ENCODE results near the gene NCOA3.

The NCOA3 gene

GRCh38 chr20:47678536-47678935 lies 176.8 kb downstream of the NCOA3 start:
- DNase-seq (ENCODE audit: low read depth in 1 of 2, low spot score in 1 of 2) = no peak
- in situ Hi-C loops (cut with HindIII; ENCODE audit: low pct_unique_long_range_greater_than_20kb, low sequenced_read_pairs) = no loop called here
- no peak for TF ChIP-seq JUND (IDR thresholded peaks at IDR 0.05; ENCODE audit: low read depth)

- DNase-seq (ENCODE audit: low read depth in 1 of 2, low spot score in 1 of 2) = no peak
- in situ Hi-C loops (cut with HindIII; ENCODE audit: low pct_unique_long_range_greater_than_20kb, low sequenced_read_pairs) = no loop called here
- TF ChIP-seq JUND (IDR thresholded peaks at IDR 0.05; ENCODE audit: low read depth) = no peak
Observed at GRCh38 chr20:47679462-47679861, 177.8 kb downstream of the NCOA3 start.

- no peak for TF ChIP-seq JUND (IDR thresholded peaks at IDR 0.05; ENCODE audit: low read depth)
- in situ Hi-C loops (cut with HindIII; ENCODE audit: low pct_unique_long_range_greater_than_20kb, low sequenced_read_pairs) = no loop called here
Observed at GRCh38 chr20:47680804-47681529, 179.3 kb downstream of the NCOA3 start.

GRCh38 chr20:47682028-47682783 lies 180.5 kb downstream of the NCOA3 start:
- no peak for TF ChIP-seq JUND (IDR thresholded peaks at IDR 0.05; ENCODE audit: low read depth)
- no peak for DNase-seq (ENCODE audit: low read depth in 1 of 2, low spot score in 1 of 2)
- in situ Hi-C loops (cut with HindIII; ENCODE audit: low pct_unique_long_range_greater_than_20kb, low sequenced_read_pairs) = no loop called here

More at GRCh38 chr20:47680804-47681529, 179.3 kb downstream of the NCOA3 start:
- no peak for DNase-seq (ENCODE audit: low read depth in 1 of 2, low spot score in 1 of 2)

- in situ Hi-C loops (cut with HindIII; ENCODE audit: low pct_unique_long_range_greater_than_20kb, low sequenced_read_pairs) = no loop called here
- TF ChIP-seq JUND (IDR thresholded peaks at IDR 0.05; ENCODE audit: low read depth) = no peak
- DNase-seq (ENCODE audit: low read depth in 1 of 2, low spot score in 1 of 2) = no peak
Observed at GRCh38 chr20:47682916-47683315, 181.2 kb downstream of the NCOA3 start.

- no peak for TF ChIP-seq JUND (IDR thresholded peaks at IDR 0.05; ENCODE audit: low read depth)
- in situ Hi-C loops (cut with HindIII; ENCODE audit: low pct_unique_long_range_greater_than_20kb, low sequenced_read_pairs) = no loop called here
- DNase-seq (ENCODE audit: low read depth in 1 of 2, low spot score in 1 of 2) = no peak
Observed at GRCh38 chr20:47684306-47685080, 182.8 kb downstream of the NCOA3 start.

- TF ChIP-seq JUND (IDR thresholded peaks at IDR 0.05; ENCODE audit: low read depth) = no peak
- in situ Hi-C loops (cut with HindIII; ENCODE audit: low pct_unique_long_range_greater_than_20kb, low sequenced_read_pairs) = no loop called here
- DNase-seq (ENCODE audit: low read depth in 1 of 2, low spot score in 1 of 2) = no peak
Observed at GRCh38 chr20:47686545-47686944, 184.9 kb downstream of the NCOA3 start.

- TF ChIP-seq JUND (IDR thresholded peaks at IDR 0.05; ENCODE audit: low read depth) = no peak
- no peak for DNase-seq (ENCODE audit: low read depth in 1 of 2, low spot score in 1 of 2)
Observed at GRCh38 chr20:47687095-47687987, 185.7 kb downstream of the NCOA3 start.

GRCh38 chr20:47688385-47689381 lies 187.0 kb downstream of the NCOA3 start:
- in situ Hi-C loops (cut with HindIII; ENCODE audit: low pct_unique_long_range_greater_than_20kb, low sequenced_read_pairs) = no loop called here
- TF ChIP-seq JUND (IDR thresholded peaks at IDR 0.05; ENCODE audit: low read depth) = no peak

More at GRCh38 chr20:47687095-47687987, 185.7 kb downstream of the NCOA3 start:
- in situ Hi-C loops (cut with HindIII; ENCODE audit: low pct_unique_long_range_greater_than_20kb, low sequenced_read_pairs) = no loop called here

GRCh38 chr20:47689731-47690130 lies 188.0 kb downstream of the NCOA3 start:
- no peak for DNase-seq (ENCODE audit: low read depth in 1 of 2, low spot score in 1 of 2)
- TF ChIP-seq JUND (IDR thresholded peaks at IDR 0.05; ENCODE audit: low read depth) = no peak
- in situ Hi-C loops (cut with HindIII; ENCODE audit: low pct_unique_long_range_greater_than_20kb, low sequenced_read_pairs) = no loop called here

More at GRCh38 chr20:47688385-47689381, 187.0 kb downstream of the NCOA3 start:
- no peak for DNase-seq (ENCODE audit: low read depth in 1 of 2, low spot score in 1 of 2)

GRCh38 chr20:47691625-47692024 lies 189.9 kb downstream of the NCOA3 start:
- DNase-seq (ENCODE audit: low read depth in 1 of 2, low spot score in 1 of 2) = peak in 1 of 2 experiments; percentile 61
- in situ Hi-C loops (cut with HindIII; ENCODE audit: low pct_unique_long_range_greater_than_20kb, low sequenced_read_pairs) = no loop called here
- no peak for TF ChIP-seq JUND (IDR thresholded peaks at IDR 0.05; ENCODE audit: low read depth)
